Measurements from ENCODE around the gene STARD5. TPM values are rescaled to one million over a fixed set of nuclear protein-coding genes. Genes with fewer than 3 reads are reported as not detected.

The STARD5 gene
- total RNA-seq, 1 experiment from 2014 or later: 0.41 TPM

GRCh38 chr15:81298611-81299010 is 25.3 kb downstream of the STARD5 start:
- Histone ChIP-seq H4K20me1 (ENCODE audit: insufficient read depth) (no peaks in the 10 kb centered on the region), H3K27me3 (ENCODE audit: insufficient read depth, low read depth) (peaks cover 17% of the 10 kb centered on the region; the same call in 1 of the 2 replicates), H3K4me3 (no peak overlapping the region), H3K79me2 (ENCODE audit: low read depth) (no peaks in the 10 kb centered on the region), H3K27ac (no peak overlapping the region), H3K4me2 (no peak overlapping the region), H3F3A (ENCODE audit: insufficient read depth, low read depth) (no peaks in the 10 kb centered on the region), H3K36me3 (ENCODE audit: low read depth) (no peaks in the 10 kb centered on the region), H3K4me1 (replicated peaks; ENCODE audit: insufficient read depth) (no peaks in the 10 kb centered on the region), H3K9me3 (ENCODE audit: insufficient read depth, low read depth) (no peaks in the 10 kb centered on the region), H3K9me2 (ENCODE audit: insufficient read depth) (no peaks in the 10 kb centered on the region), H2AFZ (no peak overlapping the region)
- TF ChIP-seq CTCF (conservative IDR thresholded peaks at IDR 0.05): no peak
- no peak for TF ChIP-seq EZH2 (IDR thresholded peaks at IDR 0.05; ENCODE audit: low read depth)
- intact Hi-C loops (cut with micrococcal nuclease; ENCODE audit: unreplicated experiment): no loop called here
- DNase-seq: no peak
- CTCF ChIA-PET: no interaction called here
- POLR2A ChIA-PET (ENCODE audit: unreplicated experiment): no interaction called here
- no TSS peak for BruUV-seq (replicated peaks)

GRCh38 chr15:81297603-81298575 is 26.1 kb downstream of the STARD5 start:
- Histone ChIP-seq H3K36me3 (ENCODE audit: low read depth) (no peaks in the 10 kb centered on the region), H3F3A (ENCODE audit: insufficient read depth, low read depth) (no peaks in the 10 kb centered on the region), H3K4me2 (peak overlapping the region; percentile 23; the same call in 1 of the 2 replicates), H3K4me1 (replicated peaks; ENCODE audit: insufficient read depth) (no peaks in the 10 kb centered on the region), H3K9me3 (ENCODE audit: insufficient read depth, low read depth) (no peaks in the 10 kb centered on the region), H3K4me3 (no peak overlapping the region), H3K79me2 (ENCODE audit: low read depth) (no peaks in the 10 kb centered on the region), H3K27me3 (ENCODE audit: insufficient read depth, low read depth) (peaks cover 23% of the 10 kb centered on the region), H3K9me2 (ENCODE audit: insufficient read depth) (no peaks in the 10 kb centered on the region), H3K27ac (no peak overlapping the region), H2AFZ (no peak overlapping the region), H4K20me1 (ENCODE audit: insufficient read depth) (no peaks in the 10 kb centered on the region)
- no peak for DNase-seq
- POLR2A ChIA-PET (ENCODE audit: unreplicated experiment): no interaction called here
- CTCF ChIA-PET: no interaction called here
- BruUV-seq (replicated peaks): no TSS peak
- intact Hi-C loops (cut with micrococcal nuclease; ENCODE audit: unreplicated experiment): no loop called here
- TF ChIP-seq EZH2 (IDR thresholded peaks at IDR 0.05; ENCODE audit: low read depth) (no peak), CTCF (conservative IDR thresholded peaks at IDR 0.05) (no peak)

GRCh38 chr15:81297147-81297572 is 26.8 kb downstream of the STARD5 start:
- peak; percentile 56 to 79 for DNase-seq
- POLR2A ChIA-PET (ENCODE audit: unreplicated experiment): no interaction called here
- BruUV-seq (replicated peaks): no TSS peak

More at GRCh38 chr15:81297147-81297572, 26.8 kb downstream of the STARD5 start:
- H2AFZ ChIP-seq: no peak overlapping the region
- H3F3A ChIP-seq (ENCODE audit: insufficient read depth, low read depth): no peaks in the 10 kb centered on the region
- peak overlapping the region; percentile 23; the same call in 1 of the 2 replicates for H3K4me2 ChIP-seq
- no peaks in the 10 kb centered on the region for H3K36me3 ChIP-seq (ENCODE audit: low read depth)
- no peak overlapping the region for H3K4me3 ChIP-seq
- peaks cover 30% of the 10 kb centered on the region for H3K27me3 ChIP-seq (ENCODE audit: insufficient read depth, low read depth)
- TF ChIP-seq EZH2 (IDR thresholded peaks at IDR 0.05; ENCODE audit: low read depth) (no peak), CTCF (conservative IDR thresholded peaks at IDR 0.05) (no peak)
- no peaks in the 10 kb centered on the region for H3K79me2 ChIP-seq (ENCODE audit: low read depth)
- no peaks in the 10 kb centered on the region for H3K9me3 ChIP-seq (ENCODE audit: insufficient read depth, low read depth)
- CTCF ChIA-PET: no interaction called here
- no peak overlapping the region for H3K27ac ChIP-seq
- no peaks in the 10 kb centered on the region for H4K20me1 ChIP-seq (ENCODE audit: insufficient read depth)
- no peaks in the 10 kb centered on the region for H3K4me1 ChIP-seq (replicated peaks; ENCODE audit: insufficient read depth)
- H3K9me2 ChIP-seq (ENCODE audit: insufficient read depth): no peaks in the 10 kb centered on the region
- intact Hi-C loops (cut with micrococcal nuclease; ENCODE audit: unreplicated experiment): no loop called here

Data from PC-9 (cell line).